SU-DHL-6 (cell line): ENCODE results near the gene SMIM11.
A peak's percentile ranks its signal among the peaks of the same experiment; 100 is the strongest.
"Not testable (repeated sequence)": the region's sequence is repeated elsewhere in the genome, so short reads cannot be mapped to it uniquely, and the experiment has no call there.

ENCODE experiments used
- H2AFZ ChIP-seq: fragments of 200-600 bp; sonication (generic); 2 replicates; pipeline ENCODE4 v1.6.1; 2014; ENCODE audit warnings: low read depth, mild to moderate bottlenecking, moderate library complexity, mixed read lengths, antibody characterized with exemption, low read length; ENCODE audit not compliant: severe bottlenecking
- H3F3A ChIP-seq: fragments of 200-600 bp; shearing (Covaris generic); 2 replicates; pipeline ENCODE4 v1.6.0; 2016; ENCODE audit warnings: antibody characterized with exemption, mild to moderate bottlenecking; ENCODE audit not compliant: insufficient read depth
- H3K27ac ChIP-seq: fragments of 200-600 bp; sonication (generic); 2 replicates; pipeline ENCODE4 v1.5.1; 2016; ENCODE audit warnings: low read depth, mild to moderate bottlenecking, low read length, moderate library complexity, mixed read lengths
- H3K27me3 ChIP-seq: fragments of 200-600 bp; sonication (generic), shearing (Covaris generic); 2 replicates; pipeline ENCODE4 v1.6.0; 2014; ENCODE audit warnings: mild to moderate bottlenecking, low read length
- H3K36me3 ChIP-seq: fragments of 200-600 bp; sonication (generic); 2 replicates; pipeline ENCODE4 v1.6.1; 2014; ENCODE audit warnings: mild to moderate bottlenecking, low read length, mixed read lengths
- H3K4me2 ChIP-seq: fragments of 300-600, 200-600 bp; shearing (Covaris generic), sonication (generic); 2 replicates; pipeline ENCODE4 v1.6.0; 2014; ENCODE audit warnings: low read length, low read depth, mild to moderate bottlenecking; ENCODE audit not compliant: poor library complexity, severe bottlenecking
- H3K4me3 ChIP-seq: fragments of 200-600 bp; sonication (generic); 2 replicates; pipeline ENCODE4 v1.5.1; 2014; ENCODE audit warnings: antibody characterized with exemption, low read length, mild to moderate bottlenecking, mixed read lengths; ENCODE audit not compliant: insufficient read depth, poor library complexity, severe bottlenecking
- H3K79me2 ChIP-seq: fragments of 200-600 bp; sonication (generic); 2 replicates; pipeline ENCODE4 v1.6.1; 2014; ENCODE audit warnings: mild to moderate bottlenecking, low read length, moderate library complexity; ENCODE audit not compliant: insufficient read depth
- H3K9ac ChIP-seq: fragments of 200-600 bp; sonication (generic); 2 replicates; pipeline ENCODE4 v1.7.0; 2014; ENCODE audit warnings: mild to moderate bottlenecking, low read length
- H3K9me2 ChIP-seq: fragments of 200-600 bp; sonication (generic); replicated peaks from 2 replicates; pipeline ENCODE4 v1.6.1; 2014; ENCODE audit warnings: low read length; ENCODE audit not compliant: insufficient read depth
- H3K9me3 ChIP-seq: fragments of 200-600 bp; sonication (generic); 2 replicates; pipeline ENCODE4 v1.6.1; 2014; ENCODE audit warnings: low read length, mixed read lengths; ENCODE audit not compliant: insufficient read depth
- H4K20me1 ChIP-seq: fragments of 200-600 bp; sonication (generic); 2 replicates; pipeline ENCODE4 v1.6.1; 2014; ENCODE audit warnings: low read depth, mild to moderate bottlenecking, antibody characterized with exemption, low read length, moderate library complexity, mixed read lengths
- EZH2phosphoT487 ChIP-seq: fragments of 200-600 bp; sonication (generic), shearing (Covaris generic); conservative IDR thresholded peaks from 2 replicates; pipeline ENCODE4 v1.6.1; 2018; ENCODE audit warnings: mild to moderate bottlenecking, antibody characterized with exemption, low read length, moderate library complexity, mixed read lengths
- TF ChIP-seq, protein P1 (sequence below): fragments of 200-600 bp; sonication (generic); IDR thresholded peaks from one replicate; pipeline ENCODE4 v1.5.1; 2017; ENCODE audit warnings: antibody characterized with exemption, mild to moderate bottlenecking, low read length, moderate library complexity; ENCODE audit not compliant: insufficient read depth, poor library complexity, severe bottlenecking

SMIM11 gene

DNA sequence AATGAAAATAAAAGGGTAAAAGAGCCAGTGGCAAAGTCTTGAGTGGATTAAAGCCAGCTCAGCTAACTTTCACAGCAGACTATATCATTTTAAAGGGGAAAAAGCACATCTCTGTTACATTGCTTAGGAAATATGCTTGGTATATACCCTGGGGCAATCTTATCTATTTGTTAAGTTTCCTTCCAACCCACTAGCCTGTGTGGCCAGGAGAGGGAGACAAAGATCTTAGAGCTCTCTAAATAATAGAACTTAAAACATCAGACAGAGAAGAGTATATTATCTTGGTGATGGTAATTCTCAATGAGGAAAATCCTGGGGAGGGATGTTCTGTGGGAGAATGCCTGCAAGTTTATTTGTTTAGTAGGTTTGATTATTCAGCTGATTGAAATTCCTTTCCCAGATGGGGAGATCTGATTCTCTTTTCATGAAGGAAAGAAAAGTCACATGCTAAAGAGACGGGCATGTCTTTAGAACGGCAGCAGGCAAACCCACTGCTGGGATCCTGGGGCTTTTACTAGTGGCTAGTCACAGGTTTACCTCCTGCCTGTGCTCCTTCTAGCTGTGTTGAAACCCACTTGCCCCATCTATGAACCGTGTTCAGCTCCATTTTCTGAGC lies 7.9 kb upstream of the SMIM11 start:
- H3K9me3 ChIP-seq = no peaks in the 10 kb centered on the region
- no peaks in the 10 kb centered on the region for H3F3A ChIP-seq
- H2AFZ ChIP-seq = no peak overlapping the region
- no peak overlapping the region for H3K4me3 ChIP-seq
- H3K79me2 ChIP-seq = no peaks in the 10 kb centered on the region
- H3K27me3 ChIP-seq = no peaks in the 10 kb centered on the region
- no peaks in the 10 kb centered on the region for H4K20me1 ChIP-seq
- no peaks in the 10 kb centered on the region for H3K9me2 ChIP-seq
- H3K36me3 ChIP-seq = no peaks in the 10 kb centered on the region
- no peak overlapping the region for H3K27ac ChIP-seq
- H3K9ac ChIP-seq = no peak overlapping the region
- H3K4me2 ChIP-seq = no peak overlapping the region
- TF ChIP-seq, protein P1, sequence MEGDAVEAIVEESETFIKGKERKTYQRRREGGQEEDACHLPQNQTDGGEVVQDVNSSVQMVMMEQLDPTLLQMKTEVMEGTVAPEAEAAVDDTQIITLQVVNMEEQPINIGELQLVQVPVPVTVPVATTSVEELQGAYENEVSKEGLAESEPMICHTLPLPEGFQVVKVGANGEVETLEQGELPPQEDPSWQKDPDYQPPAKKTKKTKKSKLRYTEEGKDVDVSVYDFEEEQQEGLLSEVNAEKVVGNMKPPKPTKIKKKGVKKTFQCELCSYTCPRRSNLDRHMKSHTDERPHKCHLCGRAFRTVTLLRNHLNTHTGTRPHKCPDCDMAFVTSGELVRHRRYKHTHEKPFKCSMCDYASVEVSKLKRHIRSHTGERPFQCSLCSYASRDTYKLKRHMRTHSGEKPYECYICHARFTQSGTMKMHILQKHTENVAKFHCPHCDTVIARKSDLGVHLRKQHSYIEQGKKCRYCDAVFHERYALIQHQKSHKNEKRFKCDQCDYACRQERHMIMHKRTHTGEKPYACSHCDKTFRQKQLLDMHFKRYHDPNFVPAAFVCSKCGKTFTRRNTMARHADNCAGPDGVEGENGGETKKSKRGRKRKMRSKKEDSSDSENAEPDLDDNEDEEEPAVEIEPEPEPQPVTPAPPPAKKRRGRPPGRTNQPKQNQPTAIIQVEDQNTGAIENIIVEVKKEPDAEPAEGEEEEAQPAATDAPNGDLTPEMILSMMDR = peak; percentile 61
- no peak for TF ChIP-seq EZH2phosphoT487

GRCh38 chr21:34369741-34370140 lies 5.6 kb upstream of the SMIM11 start:
- Histone ChIP-seq H3K36me3 (no peaks in the 10 kb centered on the region), H3K9me3 (no peaks in the 10 kb centered on the region), H4K20me1 (no peaks in the 10 kb centered on the region), H3K9ac (no peak overlapping the region), H3K79me2 (no peaks in the 10 kb centered on the region), H2AFZ (no peak overlapping the region), H3K9me2 (no peaks in the 10 kb centered on the region), H3K4me2 (no peak overlapping the region), H3K27ac (no peak overlapping the region), H3K27me3 (no peaks in the 10 kb centered on the region), H3F3A (no peaks in the 10 kb centered on the region), H3K4me3 (no peak overlapping the region)
- TF ChIP-seq, protein P1 = no peak
- TF ChIP-seq EZH2phosphoT487 = no peak

DNA sequence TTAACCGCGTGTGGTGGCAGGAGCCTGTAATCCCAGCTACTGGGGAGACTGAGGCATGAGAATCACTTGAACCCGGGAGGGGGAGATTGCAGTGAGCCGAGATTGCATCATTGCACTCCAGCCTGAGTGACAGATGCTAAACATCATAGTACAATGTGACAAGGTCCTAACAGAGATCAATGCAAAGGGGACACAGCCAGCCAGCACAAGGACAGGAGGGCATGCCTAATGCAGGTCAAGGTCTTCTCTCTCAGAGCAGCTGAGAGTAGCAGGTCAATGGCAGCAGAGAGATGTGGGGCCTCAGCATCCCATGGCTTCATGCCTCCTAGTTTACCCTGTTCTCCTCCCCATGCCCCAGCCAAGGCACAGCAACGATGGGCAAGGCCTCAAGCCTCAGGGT lies 3.0 kb upstream of the SMIM11 start:
- Histone ChIP-seq H2AFZ (no peak overlapping the region), H3K27me3 (no peaks in the 10 kb centered on the region), H3K27ac (no peak overlapping the region), H3K9me2 (no peaks in the 10 kb centered on the region), H3K79me2 (no peaks in the 10 kb centered on the region), H3K9ac (no peak overlapping the region), H4K20me1 (no peaks in the 10 kb centered on the region), H3F3A (no peaks in the 10 kb centered on the region), H3K9me3 (no peaks in the 10 kb centered on the region), H3K4me3 (no peak overlapping the region), H3K4me2 (no peak overlapping the region), H3K36me3 (no peaks in the 10 kb centered on the region)
- TF ChIP-seq, protein P1 = no peak
- no peak for TF ChIP-seq EZH2phosphoT487

DNA sequence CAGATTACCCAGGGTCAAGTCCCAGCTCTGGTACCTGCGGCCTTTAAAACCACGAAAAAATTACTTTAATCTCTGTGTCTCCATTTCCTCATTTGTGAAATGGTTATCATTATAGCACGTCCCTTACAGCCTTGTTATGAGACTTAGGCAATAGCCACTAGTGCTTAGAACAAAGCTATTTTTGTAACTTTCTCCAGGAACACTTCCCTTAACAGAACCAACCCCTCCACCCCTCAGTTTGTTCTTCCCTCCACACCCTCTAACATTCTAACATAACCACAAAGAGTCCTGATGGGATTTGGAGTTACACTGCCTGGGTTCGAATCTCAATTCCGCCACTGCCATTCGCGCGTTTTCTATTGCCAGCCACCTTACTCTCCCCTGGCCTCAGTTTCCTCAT lies 845 bp upstream of the SMIM11 start:
- H3K79me2 ChIP-seq, H3K36me3 ChIP-seq, H3K27ac ChIP-seq, H3K9ac ChIP-seq, H3F3A ChIP-seq, H3K4me3 ChIP-seq, H3K9me2 ChIP-seq, H3K27me3 ChIP-seq, H3K9me3 ChIP-seq, H2AFZ ChIP-seq, H4K20me1 ChIP-seq, H3K4me2 ChIP-seq: not testable (repeated sequence)

DNA sequence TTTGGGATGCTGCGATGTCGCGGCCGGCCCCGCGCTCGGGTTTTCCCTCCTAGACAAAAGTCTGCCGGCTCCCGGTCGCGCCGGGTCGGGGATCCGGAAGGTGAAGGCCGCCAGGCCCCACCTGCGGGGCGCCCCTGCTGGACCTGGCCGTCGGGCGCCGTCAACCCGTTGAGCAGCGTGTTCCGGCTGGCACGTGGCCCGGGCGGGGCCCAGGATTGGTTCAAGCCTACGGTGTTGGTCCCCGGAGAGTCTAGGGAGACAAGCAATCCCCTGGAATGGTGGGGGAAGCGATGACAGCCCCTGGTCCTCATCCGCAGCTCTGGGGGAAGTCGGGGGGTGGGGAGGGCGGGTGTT lies 289 bp downstream of the SMIM11 start:
- not testable (repeated sequence) for H2AFZ ChIP-seq, H3K79me2 ChIP-seq, H3F3A ChIP-seq, H3K9ac ChIP-seq, H3K27me3 ChIP-seq, H3K27ac ChIP-seq, H3K9me2 ChIP-seq, H3K4me3 ChIP-seq, H3K4me2 ChIP-seq, H3K36me3 ChIP-seq, H3K9me3 ChIP-seq, H4K20me1 ChIP-seq

- H2AFZ ChIP-seq, H4K20me1 ChIP-seq, H3K9me2 ChIP-seq, H3K9ac ChIP-seq, H3F3A ChIP-seq, H3K4me3 ChIP-seq, H3K4me2 ChIP-seq, H3K36me3 ChIP-seq, H3K9me3 ChIP-seq, H3K79me2 ChIP-seq, H3K27me3 ChIP-seq, H3K27ac ChIP-seq: not testable (repeated sequence)
These were observed 7.8 kb downstream of the SMIM11 start for GRCh38 chr21:34383138-34383537.
